PC-3 (cell line): ENCODE measurements around the gene MEP1B. TPM values are rescaled to one million over a fixed set of nuclear protein-coding genes. Genes with fewer than 3 reads are reported as not detected.

Experiments
- ATAC-seq: fragments of 200-7000 bp; cut with Tn5 transposase; 2 replicates; pipeline ENCODE4 v1.9.1; 2020; ENCODE audit warnings: mild to moderate bottlenecking, moderate library complexity
- BruUV-seq: library from RNA; stranded (reverse); fragments of 400-500 nt; replicated peaks from 2 replicates; lab custom pipeline; 2021; lab: Mats Ljungman, UMichigan
- CTCF ChIA-PET: fragments of 300-600 bp; sonication (Branson Sonifier 250); formaldehyde crosslinking; loops from one replicate; lab custom pipeline; 2022; ENCODE audit warnings: antibody characterized with exemption; lab: Charles Lee
- POLR2A ChIA-PET: fragments of 300-600 bp; sonication (Branson Sonifier 250); formaldehyde crosslinking; loops from one replicate; lab custom pipeline; 2022; ENCODE audit warnings: antibody characterized with exemption; ENCODE audit not compliant: unreplicated experiment; lab: Charles Lee
- DNase-seq: peaks from one replicate; pipeline ENCODE4 v3.0.0-alpha.2; 2015
- H2AFZ ChIP-seq: fragments of 300-600 bp; sonication (generic); 2 replicates; pipeline ENCODE4 v1.6.0; 2016; ENCODE audit warnings: antibody characterized with exemption, low read length
- H3F3A ChIP-seq: fragments of 300-600 bp; sonication (generic); one replicate; pipeline ENCODE4 v1.6.0; 2017; ENCODE audit warnings: antibody characterized with exemption, low read length, control low read depth, mild to moderate bottlenecking; ENCODE audit not compliant: unreplicated experiment
- H3K27ac ChIP-seq: fragments of 300-600 bp; sonication (generic); 2 replicates; pipeline ENCODE4 v1.5.1; 2016; ENCODE audit warnings: mild to moderate bottlenecking, low read length
- H3K27me3 ChIP-seq: fragments of 300-600 bp; sonication (generic); 2 replicates; pipeline ENCODE4 v1.6.1; 2016; ENCODE audit warnings: low read length, mixed read lengths
- H3K36me3 ChIP-seq: fragments of 300-600 bp; sonication (generic); 2 replicates; pipeline ENCODE4 v1.6.1; 2016; ENCODE audit warnings: low read depth, mixed run types, low read length, mixed read lengths
- H3K4me1 ChIP-seq: fragments of 300-600 bp; sonication (generic); 2 replicates; pipeline ENCODE4 v1.5.1; 2016; ENCODE audit warnings: low read length; ENCODE audit not compliant: insufficient read depth
- H3K4me2 ChIP-seq: fragments of 300-600 bp; sonication (generic); 2 replicates; pipeline ENCODE4 v1.6.0; 2016; ENCODE audit warnings: low read length
- H3K4me3 ChIP-seq: fragments of 300-600 bp; sonication (generic); 2 replicates; pipeline ENCODE4 v1.5.1; 2016; ENCODE audit warnings: mild to moderate bottlenecking, low read length, mixed read lengths
- H3K79me2 ChIP-seq: fragments of 300-600 bp; sonication (generic); 2 replicates; pipeline ENCODE4 v1.6.1; 2017; ENCODE audit warnings: low read length, mixed read lengths
- H3K9ac ChIP-seq: fragments of 300-600 bp; sonication (generic); 2 replicates; pipeline ENCODE4 v1.6.0; 2016; ENCODE audit warnings: mild to moderate bottlenecking, low read length
- H3K9me2 ChIP-seq: fragments of 300-600 bp; sonication (generic); replicated peaks from 2 replicates; pipeline ENCODE4 v1.6.1; 2016; ENCODE audit warnings: mixed run types, low read length, mixed read lengths
- H3K9me3 ChIP-seq: fragments of 300-600 bp; sonication (generic); 2 replicates; pipeline ENCODE4 v1.6.1; 2016; ENCODE audit warnings: low read length, mixed read lengths
- H4K20me1 ChIP-seq: fragments of 300-600 bp; sonication (generic); 2 replicates; pipeline ENCODE4 v1.6.1; 2016; ENCODE audit warnings: low read length, mixed read lengths
- EZH2 ChIP-seq: fragments of 300-600 bp; sonication (generic); IDR thresholded peaks from one replicate; pipeline ENCODE4 v1.6.1; 2017; ENCODE audit warnings: antibody characterized with exemption, mild to moderate bottlenecking, low read length; ENCODE audit not compliant: unreplicated experiment
- EZH2phosphoT487 ChIP-seq: fragments of 300-600 bp; sonication (generic); IDR thresholded peaks from 2 replicates; pipeline ENCODE4 v1.6.1; 2018; ENCODE audit warnings: mild to moderate bottlenecking, antibody characterized with exemption, low read length, borderline replicate concordance
- intact Hi-C: fragments of 100-400 bp; cut with micrococcal nuclease; formaldehyde crosslinking; loops from 2 replicates; pipeline ENCODE4 v1.9.0; 2023
- total RNA-seq: library from RNA; depleted of rRNA; stranded (reverse); fragments of >200 nt; gene quantifications from 2 replicates; pipeline ENCODE4 v1.2.3, GENCODE V29; 2014
- TF ChIP-seq, protein P1 (sequence below): fragments of 300-600 bp; sonication (generic); conservative IDR thresholded peaks from 2 replicates; pipeline ENCODE4 v1.5.1; 2017; ENCODE audit warnings: antibody characterized with exemption, low read depth, mild to moderate bottlenecking, low read length

The MEP1B gene
- total RNA-seq, 1 experiment from 2014 or later = not detected

DNA sequence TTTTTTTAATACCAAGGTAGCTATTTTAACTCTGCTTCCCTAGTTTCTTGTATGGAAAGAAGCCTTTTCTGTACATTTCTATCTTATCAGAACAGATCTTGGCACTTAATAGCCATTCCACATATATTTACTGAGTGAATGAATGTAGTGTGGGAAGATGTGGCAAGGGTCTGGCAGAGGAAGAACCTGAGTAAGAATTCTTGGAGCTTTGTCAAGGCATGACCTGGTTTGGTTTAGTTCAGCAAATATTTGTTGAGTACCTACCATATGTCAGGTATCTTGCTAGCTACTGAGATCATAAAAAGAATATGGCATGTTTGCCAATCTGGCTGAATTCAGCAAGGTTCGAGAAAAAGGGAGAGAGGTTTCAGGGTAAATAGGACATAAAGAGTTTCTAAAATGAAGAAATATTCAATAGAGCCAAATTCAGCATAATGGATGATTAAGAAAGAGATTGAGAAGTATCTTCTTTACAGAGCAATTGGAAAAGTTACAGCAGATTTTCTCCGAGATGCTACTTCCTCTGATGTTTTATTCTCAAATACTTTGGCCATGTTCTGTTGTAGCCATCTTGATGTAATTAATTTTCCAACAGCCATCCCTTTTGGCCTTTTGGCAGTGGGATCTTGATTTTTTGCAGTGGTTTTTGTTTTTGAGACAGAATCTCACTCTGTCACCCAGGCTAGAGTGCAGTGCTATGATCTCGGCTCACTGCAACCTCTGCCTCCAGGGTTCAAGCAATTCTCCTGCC lies 21.7 kb upstream of the MEP1B start:
- Histone ChIP-seq H4K20me1 (no peaks in the 10 kb centered on the region), H3K9me3 (no peaks in the 10 kb centered on the region), H3K9me2 (no peaks in the 10 kb centered on the region), H3K4me3 (no peak overlapping the region), H3K27me3 (no peaks in the 10 kb centered on the region), H3F3A (no peaks in the 10 kb centered on the region), H2AFZ (no peak overlapping the region), H3K79me2 (no peaks in the 10 kb centered on the region), H3K4me2 (no peak overlapping the region), H3K9ac (no peak overlapping the region), H3K27ac (no peak overlapping the region), H3K4me1 (no peaks in the 10 kb centered on the region), H3K36me3 (no peaks in the 10 kb centered on the region)
- ATAC-seq (peak; percentile 33), DNase-seq (peak; percentile 79)
- intact Hi-C loops = no loop called here
- no TSS peak for BruUV-seq
- TF ChIP-seq EZH2 = no peak
- TF ChIP-seq, protein P1, sequence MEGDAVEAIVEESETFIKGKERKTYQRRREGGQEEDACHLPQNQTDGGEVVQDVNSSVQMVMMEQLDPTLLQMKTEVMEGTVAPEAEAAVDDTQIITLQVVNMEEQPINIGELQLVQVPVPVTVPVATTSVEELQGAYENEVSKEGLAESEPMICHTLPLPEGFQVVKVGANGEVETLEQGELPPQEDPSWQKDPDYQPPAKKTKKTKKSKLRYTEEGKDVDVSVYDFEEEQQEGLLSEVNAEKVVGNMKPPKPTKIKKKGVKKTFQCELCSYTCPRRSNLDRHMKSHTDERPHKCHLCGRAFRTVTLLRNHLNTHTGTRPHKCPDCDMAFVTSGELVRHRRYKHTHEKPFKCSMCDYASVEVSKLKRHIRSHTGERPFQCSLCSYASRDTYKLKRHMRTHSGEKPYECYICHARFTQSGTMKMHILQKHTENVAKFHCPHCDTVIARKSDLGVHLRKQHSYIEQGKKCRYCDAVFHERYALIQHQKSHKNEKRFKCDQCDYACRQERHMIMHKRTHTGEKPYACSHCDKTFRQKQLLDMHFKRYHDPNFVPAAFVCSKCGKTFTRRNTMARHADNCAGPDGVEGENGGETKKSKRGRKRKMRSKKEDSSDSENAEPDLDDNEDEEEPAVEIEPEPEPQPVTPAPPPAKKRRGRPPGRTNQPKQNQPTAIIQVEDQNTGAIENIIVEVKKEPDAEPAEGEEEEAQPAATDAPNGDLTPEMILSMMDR = no peak
- TF ChIP-seq EZH2phosphoT487 = no peak
- ChIA-PET POLR2A (no interaction called here), CTCF (no interaction called here)

DNA sequence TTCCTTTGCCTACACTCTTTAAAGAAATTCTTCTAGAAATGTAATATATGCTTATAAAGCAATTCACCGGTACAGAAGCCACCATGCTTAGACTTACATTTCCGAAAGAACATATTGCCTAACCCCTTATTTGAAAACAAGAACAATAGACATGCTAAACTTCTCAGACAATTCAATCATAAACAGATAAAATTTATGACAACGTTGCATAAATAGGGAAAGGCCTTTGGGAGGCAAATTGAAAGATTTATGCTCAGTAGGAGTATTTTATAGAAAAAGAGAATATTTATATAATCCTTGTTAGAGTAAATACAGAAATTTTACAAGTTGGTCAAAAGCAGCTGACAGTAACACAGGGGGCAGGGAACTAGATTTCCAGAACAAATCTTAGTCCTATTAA lies 16.2 kb upstream of the MEP1B start:
- Histone ChIP-seq H3K4me3 (no peak overlapping the region), H3K4me2 (no peak overlapping the region), H3K36me3 (no peaks in the 10 kb centered on the region), H3K79me2 (no peaks in the 10 kb centered on the region), H3K27ac (no peak overlapping the region), H2AFZ (no peak overlapping the region), H3K9ac (no peak overlapping the region), H3F3A (no peaks in the 10 kb centered on the region), H4K20me1 (no peaks in the 10 kb centered on the region), H3K9me2 (no peaks in the 10 kb centered on the region), H3K9me3 (no peaks in the 10 kb centered on the region), H3K4me1 (no peaks in the 10 kb centered on the region), H3K27me3 (no peaks in the 10 kb centered on the region)
- intact Hi-C loops = no loop called here
- CTCF ChIA-PET = no interaction called here
- no peak for DNase-seq
- POLR2A ChIA-PET = no interaction called here
- TF ChIP-seq, protein P1 = no peak
- TF ChIP-seq EZH2 = no peak
- TF ChIP-seq EZH2phosphoT487 = no peak
- no peak for ATAC-seq
- no TSS peak for BruUV-seq

DNA sequence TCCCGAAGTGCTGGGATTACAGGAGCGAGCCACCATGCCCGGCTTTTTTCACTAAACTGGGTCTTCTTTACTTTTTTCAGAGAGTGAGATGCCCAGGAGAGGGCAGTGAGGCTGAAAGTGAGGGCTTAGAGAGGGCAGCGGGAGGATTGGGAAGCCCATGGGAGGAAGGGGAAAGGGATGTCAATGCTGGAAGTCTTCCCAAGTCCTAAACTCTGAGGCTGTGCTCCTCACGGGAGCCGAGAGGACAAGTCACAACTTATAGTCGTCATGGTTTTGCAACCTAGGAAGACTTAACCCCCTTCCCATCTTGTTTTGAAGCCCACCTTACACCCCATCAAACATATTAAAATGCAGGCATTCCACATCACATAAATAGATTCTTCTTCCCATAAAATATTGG lies 15.1 kb upstream of the MEP1B start:
- ChIA-PET POLR2A (no interaction called here), CTCF (no interaction called here)
- no peak overlapping the region for H3K4me3 ChIP-seq
- H4K20me1 ChIP-seq = no peaks in the 10 kb centered on the region
- no peaks in the 10 kb centered on the region for H3F3A ChIP-seq
- H3K79me2 ChIP-seq = no peaks in the 10 kb centered on the region
- no peaks in the 10 kb centered on the region for H3K36me3 ChIP-seq
- no TSS peak for BruUV-seq
- no peaks in the 10 kb centered on the region for H3K27me3 ChIP-seq
- H3K9me3 ChIP-seq = no peaks in the 10 kb centered on the region
- no peaks in the 10 kb centered on the region for H3K9me2 ChIP-seq
- intact Hi-C loops = no loop called here
- DNase-seq (no peak), ATAC-seq (no peak)
- no peak overlapping the region for H3K9ac ChIP-seq
- no peak overlapping the region for H2AFZ ChIP-seq
- H3K27ac ChIP-seq = no peak overlapping the region
- TF ChIP-seq EZH2phosphoT487 (no peak), EZH2 (no peak)
- TF ChIP-seq, protein P1 = no peak
- no peak overlapping the region for H3K4me2 ChIP-seq
- no peaks in the 10 kb centered on the region for H3K4me1 ChIP-seq
